K562 (cell line): ENCODE measurements around the gene RANGAP1. TPM values are rescaled to one million over a fixed set of nuclear protein-coding genes. Genes with fewer than 3 reads are reported as not detected.

Source experiments
- ATAC-seq: fragments of 200-7000 bp; cut with Tn5 transposase; 3 replicates; pipeline ENCODE4 v1.9.1; 2020; ENCODE audit warnings: moderate library complexity
- BruUV-seq: library from RNA; stranded (reverse); fragments of 400-500 nt; replicated peaks from 2 replicates; lab custom pipeline; 2021; lab: Mats Ljungman, UMichigan
- CTCF ChIA-PET: fragments of 300-600 bp; formaldehyde crosslinking; extraction: SDS; loops from one replicate; lab custom pipeline; 2021; ENCODE audit warnings: low intra/inter-chr PET ratio; lab: Yijun Ruan, JAX
- POLR2A ChIA-PET: fragments of 300-600, 350-650 bp; sonication (Branson Sonifier 250); formaldehyde crosslinking; extraction: SDS; loops from one replicate; lab custom pipeline; 2021; ENCODE audit warnings: antibody characterized with exemption, inconsistent platforms; lab: Yijun Ruan, JAX
- DNase-seq, 4 experiments: peaks; one replicate each; pipeline versions ENCODE4 v3.0.0 to v3.0.0-alpha.2; 2011 to 2018; ENCODE audit warnings: low spot score in 3 of 4, mixed read lengths in 3 of 4; ENCODE audit errors: extremely low read depth in 1 of 4
- FAIRE-seq: peaks from 2 replicates; lab custom pipeline; 2011; peaks lifted over from hg19 to GRCh38; lab: Jason Lieb, UNC
- H2AFZ ChIP-seq: 2 replicates; pipeline ENCODE4 v1.6.0; 2011; ENCODE audit warnings: low read depth, low read length, control low read depth, inconsistent platforms
- H3K27ac ChIP-seq: fragments of 200-600 bp; 3 replicates; pipeline ENCODE4 v1.8.0; 2011; ENCODE audit warnings: low read depth, mild to moderate bottlenecking, control low read depth, inconsistent platforms, low read length, moderate library complexity, mixed read lengths; ENCODE audit errors: extremely low read depth
- H3K27me3 ChIP-seq, 2 experiments: fragments of 300-600 bp in 1 of 2; 2 replicates in 1 of 2; 3 replicates in 1 of 2; pipeline versions ENCODE4 v1.6.0 to v1.8.0; 2011; ENCODE audit warnings: inconsistent platforms in 2 of 2, low read length in 2 of 2, mild to moderate bottlenecking in 1 of 2, mixed read lengths in 1 of 2, moderate library complexity in 1 of 2; ENCODE audit not compliant: control insufficient read depth in 2 of 2, insufficient read depth in 2 of 2
- H3K36me3 ChIP-seq: fragments of 300-600 bp; 3 replicates; pipeline ENCODE4 v1.8.0; 2011; ENCODE audit warnings: mild to moderate bottlenecking, low read length, inconsistent platforms; ENCODE audit not compliant: control insufficient read depth, insufficient read depth
- H3K4me1 ChIP-seq, 2 experiments: fragments of 200-600 bp in 1 of 2; replicated peaks in 1 of 2; 2 replicates in 1 of 2; 3 replicates in 1 of 2; pipeline versions ENCODE4 v1.5.1 to v1.8.0; 2011; ENCODE audit warnings: inconsistent platforms in 2 of 2, low read length in 2 of 2, mild to moderate bottlenecking in 1 of 2, mixed read lengths in 1 of 2, moderate library complexity in 1 of 2; ENCODE audit not compliant: control insufficient read depth in 2 of 2, insufficient read depth in 2 of 2
- H3K4me2 ChIP-seq: 2 replicates; pipeline ENCODE4 v1.6.1; 2011; ENCODE audit warnings: low read length, control low read depth, inconsistent platforms, mixed read lengths; ENCODE audit not compliant: insufficient read depth
- H3K4me3 ChIP-seq: fragments of 200-600 bp; sonication (generic), shearing (Covaris generic); 2 replicates; pipeline ENCODE4 v1.5.1; 2016; ENCODE audit warnings: control low read depth, inconsistent platforms
- H3K79me2 ChIP-seq: fragments of 200-600 bp; 3 replicates; pipeline ENCODE4 v1.8.0; 2011; ENCODE audit warnings: low read length, inconsistent platforms; ENCODE audit not compliant: control insufficient read depth, insufficient read depth
- H3K9ac ChIP-seq, 2 experiments: 2 replicates each; pipeline versions ENCODE4 v1.6.0 to v1.6.1; 2011; ENCODE audit warnings: low read depth in 2 of 2, low read length in 2 of 2, control low read depth in 1 of 2, inconsistent platforms in 1 of 2, mild to moderate bottlenecking in 1 of 2, mixed read lengths in 1 of 2; ENCODE audit not compliant: insufficient read depth in 1 of 2
- H3K9me1 ChIP-seq: one replicate; pipeline ENCODE4 v1.6.0; 2011; ENCODE audit warnings: inconsistent platforms, mild to moderate bottlenecking, low read length, moderate library complexity; ENCODE audit not compliant: control insufficient read depth, insufficient read depth
- H3K9me3 ChIP-seq: replicated peaks from 2 replicates; pipeline ENCODE4 v1.5.1; 2011; ENCODE audit warnings: low read depth, low read length, inconsistent platforms; ENCODE audit not compliant: control insufficient read depth, insufficient read depth
- H4K20me1 ChIP-seq: replicated peaks from 2 replicates; pipeline ENCODE4 v1.6.1; 2011; ENCODE audit warnings: low read length, inconsistent platforms, mixed read lengths; ENCODE audit not compliant: control insufficient read depth, insufficient read depth
- CHD4 ChIP-seq: fragments of 200-600 bp; sonication (generic); IDR thresholded peaks from 3 replicates; pipeline ENCODE4 v1.6.1; 2012; ENCODE audit warnings: low read depth, mild to moderate bottlenecking, mixed read lengths, low read length, inconsistent platforms; ENCODE audit not compliant: insufficient read depth, insufficient replicate concordance, poor library complexity, severe bottlenecking
- FOXK1 ChIP-seq: sonication (generic); formaldehyde crosslinking; IDR thresholded peaks from 2 replicates; pipeline ENCODE4 v1.8.0; 2022; ENCODE audit warnings: missing genetic modification reagents, mild to moderate bottlenecking, borderline replicate concordance
- HEY1 ChIP-seq: fragments of 250-450 bp; sonication (Bioruptor Pico); IDR thresholded peaks from 2 replicates; pipeline ENCODE4 v1.5.0; 2020; ENCODE audit warnings: mild to moderate bottlenecking, moderate library complexity, borderline replicate concordance
- POLR2AphosphoS2 ChIP-seq: IDR thresholded peaks from 2 replicates; pipeline ENCODE4 v1.6.1; 2012; ENCODE audit warnings: low read length, improper control_type of control experiment
- SNRNP70 ChIP-seq: fragments of 200-400 bp; formaldehyde crosslinking; optimal IDR thresholded peaks from 2 replicates; pipeline ENCODE3; 2017; ENCODE audit warnings: low read depth, low read length
- SREBF2 ChIP-seq: sonication (generic); formaldehyde crosslinking; IDR thresholded peaks from 2 replicates; pipeline ENCODE4 v1.4.0; 2020; ENCODE audit warnings: mild to moderate bottlenecking, missing genetic modification reagents
- TSC22D4 ChIP-seq: fragments of 450-650 bp; IDR thresholded peaks from 2 replicates; pipeline ENCODE4 v1.6.1; 2016; ENCODE audit warnings: missing genetic modification characterization, missing biosample characterization, control low read depth
- ZNF324 ChIP-seq: fragments of 250-450 bp; sonication (Bioruptor Pico); IDR thresholded peaks from 2 replicates; pipeline ENCODE4 v1.4.0; 2020; ENCODE audit warnings: mild to moderate bottlenecking
- ZNF766 ChIP-seq: fragments of 200-800 bp; sonication (Bioruptor generic); conservative IDR thresholded peaks from 2 replicates; pipeline ENCODE4 v1.6.1; 2016; ENCODE audit warnings: missing genetic modification characterization, missing compliant biosample characterization
- WGBS: fragments of 100-300 bp; shearing (Covaris generic); methylation state at CpG from one replicate; pipeline ENCODE4 v1.1.6; 2016; ENCODE audit warnings: low coverage, mixed read lengths; ENCODE audit not compliant: insufficient coverage; ENCODE audit errors: missing lambda C conversion rate; 5-methylcytosine and 5-hydroxymethylcytosine counted together
- in situ Hi-C: fragments of 300-500 bp; cut with MboI; formaldehyde crosslinking; loops from 4 replicates; pipeline ENCODE4 v1.15.0; 2018; ENCODE audit warnings: inconsistent platforms, mixed read lengths
- intact Hi-C: fragments of 100-400 bp; cut with micrococcal nuclease; formaldehyde crosslinking; loops from 2 replicates; pipeline ENCODE4 v1.14.2; 2022
- polyA plus RNA-seq, 8 experiments: library from polyadenylated mRNA; depleted of rRNA in 4 of 8; stranded (reverse) in 5 of 8; unstranded in 3 of 8; fragments of >200 nt; fragmentation: Nextera tagmentation in 2 of 8; fragmentation: Illumina TruSeq in 1 of 8; extraction: Ambion mirVana in 2 of 8; extraction: Trizol in 1 of 8; gene quantifications; 2 replicates each; pipeline versions ENCODE4 v1.2.1 to v1.2.3, GENCODE V29; 2011 to 2014; ENCODE audit warnings: inconsistent platforms in 1 of 8, missing spikeins in 1 of 8
- total RNA-seq, 7 experiments: library from RNA; depleted of rRNA in 6 of 7; stranded (reverse); fragments of >200 nt in 6 of 7; fragmentation: Illumina TruSeq in 2 of 7; extraction: Trizol in 2 of 7; gene quantifications; 2 replicates each; pipeline versions ENCODE4 v1.2.1 to v1.2.3, GENCODE V29; 2011 to 2021; ENCODE audit warnings: low replicate concordance in 1 of 7
- TF ChIP-seq, protein P1 (sequence below): fragments of 450-650 bp; IDR thresholded peaks from 2 replicates; pipeline ENCODE4 v1.6.1; 2016; ENCODE audit warnings: low read depth, mild to moderate bottlenecking, moderate library complexity

RANGAP1 gene
- total and polyA plus RNA-seq, 9 of the 15 experiments (the other 6 are each of a cell fraction or from before 2014, with no cell fraction given), result 2.1 to 104 (median 50.6) TPM

DNA sequence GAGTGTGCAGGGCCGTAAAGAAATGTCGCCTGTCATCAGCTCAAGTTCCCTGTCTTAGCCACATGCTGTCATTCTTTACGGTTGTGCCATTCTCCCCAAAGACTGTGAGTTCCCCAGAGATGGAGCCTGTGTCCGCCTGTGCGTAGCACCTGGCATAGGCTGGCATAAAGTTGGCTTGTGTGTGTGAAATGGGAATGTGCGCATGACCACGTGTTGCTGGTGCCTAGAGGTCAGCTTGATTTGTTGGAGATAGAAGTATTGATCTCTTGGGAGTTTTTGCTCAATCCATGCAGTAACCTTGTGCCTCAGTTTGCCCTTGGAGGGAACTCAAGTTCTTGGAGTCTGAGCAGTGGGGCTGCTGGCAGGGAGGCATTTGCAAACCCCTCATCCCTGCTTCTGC is 54.6 kb downstream of the RANGAP1 start:
- ATAC-seq (no peak), FAIRE-seq (no peak), DNase-seq (no peak)
- H3K9me1 ChIP-seq, result no peaks in the 10 kb centered on the region
- POLR2A ChIA-PET, result interaction anchor here (0.6 to 1.3 kb wide), 2 partner anchors 12 to 683 kb away, joined by 3 to 4 read pairs; partner anchors contain the start of gene SHISA8
- intact Hi-C loops (no loop called here), in situ Hi-C loops (no loop called here)
- no peak overlapping the region for H2AFZ ChIP-seq
- no peaks in the 10 kb centered on the region for H3K9me3 ChIP-seq
- peaks cover 0 to 5% of the 10 kb centered on the region in 2 experiments; a peak in 2 of 5 replicates for H3K4me1 ChIP-seq
- WGBS, result 85% methylated on average over 7 of the region's 7 CpGs
- H4K20me1 ChIP-seq, result no peaks in the 10 kb centered on the region
- no peak overlapping the region for H3K4me3 ChIP-seq
- CTCF ChIA-PET, result no interaction called here
- H3K27me3 ChIP-seq, result no peaks in the 10 kb centered on the region; a peak in 1 of 5 replicates
- peaks cover 29% of the 10 kb centered on the region; the same call in 1 of the 3 replicates for H3K36me3 ChIP-seq
- no peaks in the 10 kb centered on the region for H3K79me2 ChIP-seq
- no peak overlapping the region for H3K4me2 ChIP-seq
- BruUV-seq, result no TSS peak
- H3K9ac ChIP-seq, result no peak overlapping the region
- H3K27ac ChIP-seq, result no peak overlapping the region
- TF ChIP-seq ZNF324, result no peak

DNA sequence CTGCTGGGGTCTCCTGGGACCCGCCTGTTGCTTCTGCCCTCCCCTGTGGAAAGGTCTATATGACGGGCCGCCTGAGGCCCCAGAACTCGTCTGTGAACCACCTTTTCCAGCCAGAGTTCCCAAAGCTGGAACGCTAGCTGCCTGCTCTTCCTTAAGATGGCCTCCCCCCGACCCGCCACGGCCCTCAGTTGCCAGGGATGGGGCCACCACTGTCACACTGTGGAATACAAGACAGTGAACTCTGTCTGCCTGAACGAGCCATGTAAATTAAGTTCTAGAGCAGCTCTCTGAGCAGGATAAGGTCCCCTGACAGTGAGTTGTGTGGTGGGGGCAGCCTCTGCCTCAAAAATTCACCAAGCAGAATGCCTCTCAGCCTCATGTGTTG is 55.6 kb downstream of the RANGAP1 start:
- no TSS peak for BruUV-seq
- Histone ChIP-seq H3K9me1 (no peaks in the 10 kb centered on the region), H3K4me3 (no peak overlapping the region), H4K20me1 (no peaks in the 10 kb centered on the region), H3K4me1 (peaks cover 0 to 5% of the 10 kb centered on the region in 2 experiments; a peak in 2 of 5 replicates), H3K9me3 (no peaks in the 10 kb centered on the region), H3K36me3 (peaks cover 35% of the 10 kb centered on the region; the same call in 1 of the 3 replicates), H3K4me2 (no peak overlapping the region), H3K9ac (no peak overlapping the region), H3K27ac (no peak overlapping the region), H2AFZ (no peak overlapping the region), H3K79me2 (no peaks in the 10 kb centered on the region), H3K27me3 (no peaks in the 10 kb centered on the region; a peak in 1 of 5 replicates)
- intact Hi-C loops, result no loop called here
- ChIA-PET CTCF (no interaction called here), POLR2A (interaction anchor here (1.3 kb wide), 1 partner anchor 13 kb away, joined by 4 read pairs; no protein-coding TSS in a partner anchor)
- in situ Hi-C loops, result no loop called here
- TF ChIP-seq CHD4, result no peak
- no peak for TF ChIP-seq HEY1 (CRISPR knock-in tag)
- no peak for TF ChIP-seq TSC22D4 (tag)
- TF ChIP-seq SNRNP70, result no peak
- TF ChIP-seq POLR2AphosphoS2, result no peak
- TF ChIP-seq FOXK1 (CRISPR knock-in tag), result no peak
- no peak for TF ChIP-seq ZNF766 (CRISPR knock-in tag)
- TF ChIP-seq, protein P1, sequence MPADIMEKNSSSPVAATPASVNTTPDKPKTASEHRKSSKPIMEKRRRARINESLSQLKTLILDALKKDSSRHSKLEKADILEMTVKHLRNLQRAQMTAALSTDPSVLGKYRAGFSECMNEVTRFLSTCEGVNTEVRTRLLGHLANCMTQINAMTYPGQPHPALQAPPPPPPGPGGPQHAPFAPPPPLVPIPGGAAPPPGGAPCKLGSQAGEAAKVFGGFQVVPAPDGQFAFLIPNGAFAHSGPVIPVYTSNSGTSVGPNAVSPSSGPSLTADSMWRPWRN, result no peak
- no peak for TF ChIP-seq SREBF2 (CRISPR knock-in tag)
- 67% methylated on average over 1 of the region's 9 CpGs for WGBS
- DNase-seq, result no peak
- FAIRE-seq, result no peak
- ATAC-seq, result no peak
